Fibroblast of the aortic adventitia (primary cell): Measurements from ENCODE around the gene RGL1. TPM values are rescaled to one million over a fixed set of nuclear protein-coding genes. Genes with fewer than 3 reads are reported as not detected.

Source experiments
- DNase-seq: peaks from one replicate; pipeline ENCODE4 v3.0.0-alpha.2; 2010; ENCODE audit warnings: low read depth
- H3K4me3 ChIP-seq: 2 replicates; pipeline ENCODE4 v1.5.1; 2011; ENCODE audit warnings: low read depth, mild to moderate bottlenecking, control low read depth, low read length, moderate library complexity
- CTCF ChIP-seq: IDR thresholded peaks from 2 replicates; pipeline ENCODE4 v1.5.1; 2011; ENCODE audit warnings: mild to moderate bottlenecking, low read length, control low read depth, inconsistent platforms; ENCODE audit not compliant: insufficient read depth
- total RNA-seq: library from RNA; depleted of rRNA; stranded (reverse); fragments of >200 nt; gene quantifications from 2 replicates; pipeline ENCODE4 v1.2.3, GENCODE V29; 2012; ENCODE audit warnings: low replicate concordance

The RGL1 gene
- total RNA-seq, 1 donor, result 55.1 TPM

GRCh38 chr1:183801649-183802048 lies 3.3 kb upstream of the RGL1 start:
- no peak for DNase-seq
- no peak overlapping the region for H3K4me3 ChIP-seq
- no peak for TF ChIP-seq CTCF

- TF ChIP-seq CTCF, result no peak
- DNase-seq, result no peak
- H3K4me3 ChIP-seq, result peak overlapping the region; percentile 83
These were observed 533 bp upstream of the RGL1 start for GRCh38 chr1:183804387-183804786.

GRCh38 chr1:183806125-183806524 lies 1.2 kb downstream of the RGL1 start:
- TF ChIP-seq CTCF, result no peak
- H3K4me3 ChIP-seq, result peak overlapping the region; percentile 83
- DNase-seq, result peak; percentile 66

GRCh38 chr1:183806675-183807074 lies 1.8 kb downstream of the RGL1 start:
- peak overlapping the region; percentile 83 for H3K4me3 ChIP-seq
- no peak for TF ChIP-seq CTCF
- no peak for DNase-seq

GRCh38 chr1:183807549-183808168 lies 2.7 kb downstream of the RGL1 start:
- TF ChIP-seq CTCF, result no peak

GRCh38 chr1:183808296-183809027 lies 3.5 kb downstream of the RGL1 start:
- H3K4me3 ChIP-seq, result peak overlapping the region; percentile 34
- peak; percentile 24 for DNase-seq
- TF ChIP-seq CTCF, result no peak

More at GRCh38 chr1:183807549-183808168, 2.7 kb downstream of the RGL1 start:
- peak; percentile 66 for DNase-seq
- H3K4me3 ChIP-seq, result peak overlapping the region; percentile 83

- no peak for TF ChIP-seq CTCF
- no peak for DNase-seq
- no peak overlapping the region for H3K4me3 ChIP-seq
These were observed 5.2 kb downstream of the RGL1 start for GRCh38 chr1:183810121-183810520.
